Activated gamma-delta T cell treated with Interleukin-2 at 50 U/mL for 16 hours (primary cell): ENCODE measurements around the gene DOCK2.

Experiments
- DNase-seq: peaks from one replicate; pipeline ENCODE4 v3.0.0-alpha.2; 2020

Gene DOCK2

GRCh38 chr5:170108266-170108785, 471.3 kb downstream of the DOCK2 start:
- no peak for DNase-seq

- no peak for DNase-seq
These were observed 472.3 kb downstream of the DOCK2 start for GRCh38 chr5:170109059-170110031.

- DNase-seq: no peak
These were observed 473.5 kb downstream of the DOCK2 start for GRCh38 chr5:170110403-170111087.

- no peak for DNase-seq
These were observed 474.2 kb downstream of the DOCK2 start for GRCh38 chr5:170111088-170111785.

- no peak for DNase-seq
These were observed 475.9 kb downstream of the DOCK2 start for GRCh38 chr5:170112876-170113521.

GRCh38 chr5:170113522-170113900, 476.4 kb downstream of the DOCK2 start:
- DNase-seq: no peak

- DNase-seq: no peak
These were observed 477.2 kb downstream of the DOCK2 start for GRCh38 chr5:170114271-170114670.

- DNase-seq: no peak
These were observed 478.9 kb downstream of the DOCK2 start for GRCh38 chr5:170115925-170116324.

GRCh38 chr5:170117736-170118135, 480.7 kb downstream of the DOCK2 start:
- no peak for DNase-seq

- no peak for DNase-seq
These were observed 483.5 kb downstream of the DOCK2 start for GRCh38 chr5:170120576-170120975.

- DNase-seq: no peak
These were observed 484.2 kb downstream of the DOCK2 start for GRCh38 chr5:170121321-170121720.

GRCh38 chr5:170126061-170126460, 489.0 kb downstream of the DOCK2 start:
- DNase-seq: no peak

GRCh38 chr5:170126626-170127025, 489.6 kb downstream of the DOCK2 start:
- DNase-seq: no peak

- DNase-seq: no peak
These were observed 494.2 kb downstream of the DOCK2 start for GRCh38 chr5:170131235-170131634.

GRCh38 chr5:170132269-170132975, 495.3 kb downstream of the DOCK2 start:
- DNase-seq: no peak
